RWPE1 (cell line): ENCODE results near the gene TNFAIP6.

Source experiments
- CTCF ChIA-PET: fragments of 350-600 bp; sonication (Branson Sonifier 250); formaldehyde crosslinking; extraction: SDS; loops from one replicate; lab custom pipeline; 2021; lab: Yijun Ruan, JAX
- POLR2A ChIA-PET: fragments of 400-600 bp; formaldehyde crosslinking; extraction: SDS; loops from one replicate; lab custom pipeline; 2020; ENCODE audit warnings: antibody characterized with exemption; ENCODE audit not compliant: low non-redundant PET; lab: Yijun Ruan, JAX
- DNase-seq: peaks from one replicate; pipeline ENCODE4 v3.0.0; 2012; ENCODE audit warnings: low spot score
- H3K27ac ChIP-seq: fragments of 450-650 bp; 2 replicates; pipeline ENCODE4 v1.5.1; 2017
- TF ChIP-seq, protein P1 (sequence below): fragments of 450-650 bp; conservative IDR thresholded peaks from 2 replicates; pipeline ENCODE4 v1.5.1; 2017; ENCODE audit warnings: low read depth, mild to moderate bottlenecking

Gene TNFAIP6

GRCh38 chr2:151347294-151347693 is 10.1 kb upstream of the TNFAIP6 start:
- H3K27ac ChIP-seq: no peak overlapping the region
- POLR2A ChIA-PET: no interaction called here
- TF ChIP-seq, protein P1, sequence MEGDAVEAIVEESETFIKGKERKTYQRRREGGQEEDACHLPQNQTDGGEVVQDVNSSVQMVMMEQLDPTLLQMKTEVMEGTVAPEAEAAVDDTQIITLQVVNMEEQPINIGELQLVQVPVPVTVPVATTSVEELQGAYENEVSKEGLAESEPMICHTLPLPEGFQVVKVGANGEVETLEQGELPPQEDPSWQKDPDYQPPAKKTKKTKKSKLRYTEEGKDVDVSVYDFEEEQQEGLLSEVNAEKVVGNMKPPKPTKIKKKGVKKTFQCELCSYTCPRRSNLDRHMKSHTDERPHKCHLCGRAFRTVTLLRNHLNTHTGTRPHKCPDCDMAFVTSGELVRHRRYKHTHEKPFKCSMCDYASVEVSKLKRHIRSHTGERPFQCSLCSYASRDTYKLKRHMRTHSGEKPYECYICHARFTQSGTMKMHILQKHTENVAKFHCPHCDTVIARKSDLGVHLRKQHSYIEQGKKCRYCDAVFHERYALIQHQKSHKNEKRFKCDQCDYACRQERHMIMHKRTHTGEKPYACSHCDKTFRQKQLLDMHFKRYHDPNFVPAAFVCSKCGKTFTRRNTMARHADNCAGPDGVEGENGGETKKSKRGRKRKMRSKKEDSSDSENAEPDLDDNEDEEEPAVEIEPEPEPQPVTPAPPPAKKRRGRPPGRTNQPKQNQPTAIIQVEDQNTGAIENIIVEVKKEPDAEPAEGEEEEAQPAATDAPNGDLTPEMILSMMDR: no peak
- CTCF ChIA-PET: interaction anchor here (0.7 kb wide), 1 partner anchor 256 kb away, joined by 3 read pairs; no protein-coding TSS in a partner anchor
- no peak for DNase-seq

DNA sequence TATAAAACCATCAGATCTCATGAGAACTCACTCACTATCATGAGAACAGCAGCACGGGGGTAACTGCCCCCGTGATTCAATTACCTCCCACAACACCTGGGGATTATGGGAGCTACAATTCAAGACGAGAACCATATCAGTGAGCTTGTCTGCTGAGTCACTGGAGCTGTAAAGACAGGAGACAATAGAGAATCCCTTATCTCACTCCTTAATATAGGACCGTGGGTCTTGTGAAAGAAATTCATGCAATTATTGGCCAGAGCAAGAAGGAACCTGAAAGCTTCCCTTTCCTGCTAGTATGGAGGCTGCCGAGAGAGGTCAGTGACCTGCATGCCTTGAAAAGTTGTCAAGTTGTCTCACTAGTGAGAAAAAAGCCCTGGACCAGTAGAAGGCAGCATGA is 9.5 kb upstream of the TNFAIP6 start:
- POLR2A ChIA-PET: no interaction called here
- TF ChIP-seq, protein P1: no peak
- CTCF ChIA-PET: no interaction called here
- no peak overlapping the region for H3K27ac ChIP-seq
- DNase-seq: no peak

DNA sequence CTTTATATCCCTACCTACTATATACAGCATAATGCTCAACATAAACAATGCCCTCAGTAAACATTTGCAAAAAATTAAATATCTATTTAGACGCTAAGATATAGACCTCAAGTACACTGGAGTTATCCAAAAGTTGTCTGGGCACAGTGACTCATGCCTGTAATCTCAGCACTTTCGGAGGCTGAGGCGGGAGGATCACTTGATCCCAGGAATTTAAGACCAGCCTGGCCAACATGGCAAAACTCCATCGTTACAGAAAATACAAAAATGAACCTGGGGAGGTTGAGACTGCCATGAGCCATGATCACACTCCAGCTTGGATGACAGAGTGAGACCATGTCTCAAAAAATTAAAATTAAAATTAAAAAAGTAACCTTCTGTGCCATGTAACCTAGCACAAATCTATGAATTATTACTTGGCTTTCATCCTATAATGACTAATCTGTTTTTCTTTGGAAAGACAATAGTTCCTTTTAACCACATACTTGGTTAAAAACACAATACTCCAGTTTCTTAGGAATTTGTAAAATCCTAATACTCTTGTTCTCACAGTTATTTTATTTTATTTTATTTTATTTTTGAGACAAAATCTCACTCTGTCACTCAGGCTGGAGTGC is 6.7 kb upstream of the TNFAIP6 start:
- ChIA-PET CTCF (no interaction called here), POLR2A (no interaction called here)
- TF ChIP-seq, protein P1: no peak
- H3K27ac ChIP-seq: peak overlapping the region; percentile 65
- no peak for DNase-seq

- TF ChIP-seq, protein P1: no peak
- CTCF ChIA-PET: no interaction called here
- no peak for DNase-seq
- no peak overlapping the region for H3K27ac ChIP-seq
- POLR2A ChIA-PET: no interaction called here
These were observed 3.4 kb upstream of the TNFAIP6 start for GRCh38 chr2:151353995-151354394.

DNA sequence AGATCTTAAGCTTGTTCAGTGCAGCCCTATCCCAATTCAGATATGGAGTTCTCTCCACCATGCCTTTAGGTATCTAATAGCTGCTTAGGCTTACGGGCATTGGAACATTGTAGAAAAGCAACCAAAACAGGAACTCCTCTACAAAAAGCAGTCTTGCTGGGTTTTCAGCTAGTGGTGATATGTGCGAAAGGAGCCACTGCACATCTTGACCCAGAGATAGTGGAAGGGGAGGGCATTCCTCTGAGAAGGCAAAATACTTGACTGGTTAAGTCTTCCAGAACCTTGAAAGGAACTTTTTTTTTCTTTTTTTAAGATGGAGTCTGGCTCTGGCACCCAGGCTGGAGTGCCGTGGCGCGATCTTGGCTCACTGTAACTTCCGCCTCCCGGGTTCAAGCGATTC is 2.6 kb upstream of the TNFAIP6 start:
- TF ChIP-seq, protein P1: no peak
- ChIA-PET POLR2A (no interaction called here), CTCF (no interaction called here)

GRCh38 chr2:151358166-151358970 is 976 bp downstream of the TNFAIP6 start:
- TF ChIP-seq, protein P1: no peak
- no peak for DNase-seq
- ChIA-PET CTCF (no interaction called here), POLR2A (no interaction called here)
- H3K27ac ChIP-seq: no peak overlapping the region

More for the DNA sequence above, 2.6 kb upstream of the TNFAIP6 start:
- no peak overlapping the region for H3K27ac ChIP-seq
- DNase-seq: no peak
